Activated T-cell treated with anti-CD3 and anti-CD28 coated beads for 24 hours (primary cell): ENCODE data around the gene CCDC181.

Experiments used
- DNase-seq: peaks from one replicate; pipeline ENCODE4 v3.0.0-alpha.2; 2020; ENCODE audit warnings: low read depth

Gene CCDC181

DNA sequence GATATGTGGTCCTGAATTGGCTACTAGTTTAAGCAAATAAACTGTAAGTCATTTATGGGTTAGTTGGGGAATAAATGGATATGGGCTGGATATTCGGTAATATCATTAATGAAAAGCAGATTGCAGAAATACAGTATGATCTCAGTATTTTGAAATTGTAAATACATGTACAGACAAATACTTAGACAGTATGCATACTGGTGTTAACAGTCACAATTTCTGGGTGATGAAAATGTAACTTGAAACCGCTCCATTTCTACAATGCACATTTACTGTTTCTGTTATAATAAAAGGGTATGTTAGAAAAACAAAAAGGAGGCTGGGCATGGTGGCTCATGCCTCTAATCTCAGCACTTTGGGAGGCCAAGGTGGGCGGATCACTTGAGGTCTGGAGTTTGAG is 31.3 kb downstream of the CCDC181 start:
- DNase-seq, result no peak

- DNase-seq, result no peak
These were observed 34.9 kb downstream of the CCDC181 start for GRCh38 chr1:169392406-169392805.

GRCh38 chr1:169390303-169390702 is 37.0 kb downstream of the CCDC181 start:
- no peak for DNase-seq

GRCh38 chr1:169387399-169387798 is 39.9 kb downstream of the CCDC181 start:
- DNase-seq, result no peak

GRCh38 chr1:169383449-169383848 is 43.8 kb downstream of the CCDC181 start:
- DNase-seq, result no peak

DNA sequence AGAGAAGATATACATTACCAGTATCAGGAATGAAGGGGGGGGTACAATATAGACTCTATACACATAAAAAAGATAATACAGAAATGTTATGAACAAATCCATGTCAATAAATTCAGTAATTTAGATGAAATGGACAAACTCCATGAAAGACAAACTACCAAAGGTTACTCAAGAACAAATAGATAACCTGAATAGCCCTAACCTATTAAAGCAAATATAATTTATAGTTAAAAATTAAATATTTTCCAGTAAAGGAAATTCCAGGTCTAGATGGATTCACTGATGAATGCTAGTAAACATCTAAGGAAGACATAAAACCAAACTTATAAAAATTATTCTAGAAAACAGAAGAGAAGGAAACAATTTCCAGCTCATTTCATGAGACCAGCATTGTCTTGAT is 46.1 kb downstream of the CCDC181 start:
- no peak for DNase-seq

DNA sequence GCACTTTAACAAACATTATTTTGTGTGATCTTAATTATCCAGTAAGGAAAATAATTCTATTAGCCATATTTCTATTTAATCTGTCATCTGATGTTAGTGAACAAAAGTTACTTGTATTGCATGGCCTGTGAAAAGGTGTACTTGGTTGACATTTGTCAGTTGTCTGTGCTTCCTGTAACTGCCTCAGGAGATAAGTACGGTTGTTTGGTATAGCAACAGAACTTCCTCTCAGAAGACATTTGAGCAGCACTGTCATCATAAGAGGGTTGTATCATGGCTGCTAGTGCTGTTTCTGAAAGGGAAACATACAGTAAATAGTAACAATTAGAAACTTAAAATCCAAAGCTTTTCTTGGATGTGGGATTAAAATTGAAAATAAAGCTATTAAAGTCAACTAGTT is 55.9 kb downstream of the CCDC181 start:
- DNase-seq, result no peak

DNA sequence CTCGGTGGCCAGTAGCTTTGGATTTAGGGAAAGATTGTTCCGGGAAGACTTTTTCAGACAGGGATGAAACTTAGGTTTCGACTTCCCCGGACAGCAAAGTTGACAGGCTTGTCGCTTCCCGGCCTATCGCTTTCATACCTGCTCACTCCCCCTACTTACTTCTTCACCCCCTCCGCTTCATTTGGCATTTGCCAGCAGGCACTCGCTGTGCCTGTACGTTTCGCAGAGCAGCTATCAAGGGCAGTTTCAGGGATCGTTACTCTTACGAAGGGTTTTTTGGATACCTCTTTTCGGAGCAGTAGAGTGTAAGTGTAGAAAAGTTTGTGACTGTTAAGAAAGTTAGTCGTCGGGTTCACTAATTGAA is 58.9 kb downstream of the CCDC181 start:
- no peak for DNase-seq

GRCh38 chr1:169367686-169368405 is 59.4 kb downstream of the CCDC181 start, which contains the start of the genes BLZF1 and NME7:
TSS of gene BLZF1 (plus strand) at chr1:169368195. CDS start at chr1:169369523, 1,328 bp downstream.
TSS of gene NME7 (minus strand) at chr1:169367797. CDS start at chr1:169367710, 87 bp downstream.
- DNase-seq, result peak; percentile 97

- DNase-seq, result no peak
These were observed 60.1 kb downstream of the CCDC181 start for GRCh38 chr1:169367096-169367685.

DNA sequence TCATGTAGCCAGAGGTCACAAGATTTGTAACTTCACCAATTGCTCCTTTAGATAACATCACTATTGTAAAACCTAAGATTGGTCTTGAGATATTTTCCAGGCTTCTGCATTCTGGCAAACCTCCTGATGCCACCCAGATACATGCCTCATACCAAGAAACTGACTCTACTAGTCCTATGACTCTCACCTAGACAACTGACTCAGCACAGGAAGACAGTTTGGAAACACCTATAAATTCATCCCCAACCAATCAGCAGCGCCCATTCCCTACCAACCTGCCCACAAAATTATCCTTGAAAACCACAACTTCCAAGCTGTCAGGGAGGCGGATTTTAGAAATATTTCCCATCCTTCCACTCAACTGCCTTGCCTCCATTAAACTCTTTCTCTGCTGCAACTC is 62.3 kb downstream of the CCDC181 start:
- no peak for DNase-seq

- no peak for DNase-seq
These were observed 64.1 kb downstream of the CCDC181 start for GRCh38 chr1:169363046-169363730.

DNA sequence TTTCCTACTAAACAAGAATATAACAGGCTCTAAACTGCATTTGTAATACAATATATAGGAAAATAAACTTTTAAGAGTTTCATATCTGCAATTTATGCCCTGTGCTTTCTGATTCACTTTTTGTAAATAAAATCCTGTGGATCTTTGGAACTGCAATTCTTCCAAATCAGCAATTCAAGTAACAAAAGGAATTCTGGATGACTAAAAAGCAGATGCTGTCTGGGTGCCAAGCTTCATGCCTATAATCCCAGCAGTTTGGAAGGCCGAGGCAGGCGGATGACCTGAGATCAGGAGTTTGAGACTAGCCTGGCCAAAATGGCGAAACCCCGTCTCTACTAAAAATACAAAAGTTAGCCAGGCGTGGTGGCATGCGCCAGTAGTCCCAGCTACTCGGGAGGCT is 66.0 kb downstream of the CCDC181 start:
- no peak for DNase-seq

GRCh38 chr1:169360415-169360814 is 66.9 kb downstream of the CCDC181 start:
- DNase-seq, result no peak

DNA sequence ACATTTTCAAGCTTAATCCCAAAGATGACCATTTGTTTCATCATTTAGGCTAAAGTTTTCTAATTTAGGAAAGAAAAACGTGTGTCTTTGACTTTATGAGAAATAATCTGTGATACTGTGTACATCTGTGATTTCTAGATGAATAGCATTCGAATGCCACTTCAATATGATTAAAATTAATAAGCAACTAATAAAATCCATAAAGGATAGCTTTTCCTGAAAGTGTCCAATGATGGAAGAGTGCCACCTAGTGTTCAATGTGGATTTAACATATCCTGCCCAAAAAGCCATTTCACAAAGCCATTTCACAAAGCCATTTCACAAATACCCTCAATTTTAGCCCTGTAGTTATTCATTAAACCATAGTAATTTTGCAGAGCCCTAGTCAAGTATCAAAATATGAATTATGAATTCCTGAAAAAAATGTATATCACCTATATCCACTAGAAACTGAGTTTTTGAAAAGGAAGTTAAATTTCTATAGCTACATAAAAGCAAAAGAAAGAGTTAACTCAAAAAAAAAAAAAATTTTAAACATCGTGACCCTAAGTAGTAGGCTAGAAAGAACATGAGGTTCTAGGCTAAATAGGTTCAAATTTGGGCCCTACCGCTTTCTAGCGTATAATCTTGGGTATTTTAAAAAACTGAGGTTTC is 78.8 kb downstream of the CCDC181 start:
- peak; percentile 19 for DNase-seq

GRCh38 chr1:169347688-169348382 is 79.4 kb downstream of the CCDC181 start:
- no peak for DNase-seq

DNA sequence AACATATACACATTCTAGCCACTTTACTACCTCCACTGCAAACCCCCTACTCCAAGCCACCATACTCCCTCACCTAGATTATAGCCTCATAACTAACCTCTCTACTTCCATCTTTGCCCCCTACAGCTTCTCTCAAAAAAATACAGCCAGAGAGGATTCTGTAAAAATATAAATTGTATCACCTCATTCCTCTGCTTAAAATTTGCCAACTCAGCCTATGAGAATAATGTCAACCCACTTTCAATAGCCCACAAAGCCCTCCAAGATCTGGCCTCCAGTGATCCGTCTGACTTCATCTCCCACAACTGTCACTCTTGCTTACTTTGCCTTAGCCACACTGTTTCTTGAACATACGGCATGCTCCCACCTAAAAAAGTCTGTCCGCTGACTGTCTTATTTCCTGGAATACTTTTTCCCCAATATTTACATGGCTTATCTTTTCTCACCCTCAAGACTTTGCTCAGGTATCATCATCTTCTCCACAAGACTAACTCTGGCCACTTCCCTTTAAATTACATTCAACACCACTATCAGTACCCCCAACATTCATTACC is 81.2 kb downstream of the CCDC181 start:
- DNase-seq, result no peak

- DNase-seq, result no peak
These were observed 81.8 kb downstream of the CCDC181 start for GRCh38 chr1:169345511-169345910.
